Measurements from ENCODE around the gene HSPA12B.

DNA sequence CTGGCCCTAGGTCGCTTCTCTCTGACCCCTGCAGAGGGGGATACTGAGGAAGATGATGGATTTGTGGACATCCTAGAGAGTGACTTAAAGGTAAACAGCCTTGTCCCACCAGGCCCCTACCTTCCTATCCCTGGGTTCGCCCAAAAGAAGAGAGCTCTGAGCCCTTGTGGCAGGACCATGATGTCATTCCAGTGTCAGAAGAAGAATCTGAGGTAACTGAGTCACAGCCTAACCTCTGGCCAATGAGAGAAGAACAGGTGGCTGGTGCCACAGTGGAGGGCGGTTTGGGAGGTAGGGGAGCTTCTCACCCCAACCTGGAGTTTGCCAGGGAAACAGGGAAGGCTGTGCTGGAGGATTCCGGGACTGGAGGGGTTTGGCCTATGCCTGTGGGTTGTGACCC is 68.8 kb downstream of the HSPA12B start:
- TF ChIP-seq, protein P1, sequence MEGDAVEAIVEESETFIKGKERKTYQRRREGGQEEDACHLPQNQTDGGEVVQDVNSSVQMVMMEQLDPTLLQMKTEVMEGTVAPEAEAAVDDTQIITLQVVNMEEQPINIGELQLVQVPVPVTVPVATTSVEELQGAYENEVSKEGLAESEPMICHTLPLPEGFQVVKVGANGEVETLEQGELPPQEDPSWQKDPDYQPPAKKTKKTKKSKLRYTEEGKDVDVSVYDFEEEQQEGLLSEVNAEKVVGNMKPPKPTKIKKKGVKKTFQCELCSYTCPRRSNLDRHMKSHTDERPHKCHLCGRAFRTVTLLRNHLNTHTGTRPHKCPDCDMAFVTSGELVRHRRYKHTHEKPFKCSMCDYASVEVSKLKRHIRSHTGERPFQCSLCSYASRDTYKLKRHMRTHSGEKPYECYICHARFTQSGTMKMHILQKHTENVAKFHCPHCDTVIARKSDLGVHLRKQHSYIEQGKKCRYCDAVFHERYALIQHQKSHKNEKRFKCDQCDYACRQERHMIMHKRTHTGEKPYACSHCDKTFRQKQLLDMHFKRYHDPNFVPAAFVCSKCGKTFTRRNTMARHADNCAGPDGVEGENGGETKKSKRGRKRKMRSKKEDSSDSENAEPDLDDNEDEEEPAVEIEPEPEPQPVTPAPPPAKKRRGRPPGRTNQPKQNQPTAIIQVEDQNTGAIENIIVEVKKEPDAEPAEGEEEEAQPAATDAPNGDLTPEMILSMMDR (IDR thresholded peaks at IDR 0.05) = no peak
- no peak for TF ChIP-seq POLR2A (IDR thresholded peaks at IDR 0.05)

All from thyroid gland (tissue), 4 donors.